Large intestine (tissue), 3 donors: ENCODE data around the gene HNF1A. TPM values are rescaled to one million over a fixed set of nuclear protein-coding genes. Genes with fewer than 3 reads are reported as not detected.

ENCODE experiments used
- DNase-seq, 2 donors: peaks; one replicate each; pipeline versions ENCODE4 v3.0.0 to v3.0.0-alpha.2; 2013
- H3K27ac ChIP-seq: one replicate; pipeline ENCODE4 v1.5.1; 2013; ENCODE audit warnings: low read length
- H3K27me3 ChIP-seq: 2 replicates; pipeline ENCODE4 v1.6.1; 2013; ENCODE audit warnings: low read length; ENCODE audit not compliant: control insufficient read depth, insufficient read depth
- H3K36me3 ChIP-seq: 2 replicates; pipeline ENCODE4 v1.6.1; 2013; ENCODE audit warnings: low read length; ENCODE audit not compliant: control insufficient read depth, insufficient read depth
- H3K4me1 ChIP-seq: one replicate; pipeline ENCODE4 v1.6.1; 2013; ENCODE audit warnings: low read length; ENCODE audit not compliant: control insufficient read depth, insufficient read depth
- H3K4me3 ChIP-seq: one replicate; pipeline ENCODE4 v1.5.1; 2013; ENCODE audit warnings: low read length
- H3K9me3 ChIP-seq: one replicate; pipeline ENCODE4 v1.6.1; 2013; ENCODE audit warnings: mild to moderate bottlenecking, low read depth, low read length, moderate library complexity; ENCODE audit not compliant: control insufficient read depth
- WGBS: methylation state at CpG from one replicate; pipeline ENCODE4 v1.1.5; 2013; ENCODE audit warnings: low lambda C conversion rate; ENCODE audit not compliant: insufficient coverage; 5-methylcytosine and 5-hydroxymethylcytosine counted together
- polyA plus RNA-seq: library from polyadenylated mRNA; unstranded; fragments of 120-200 nt; gene quantifications from one replicate; pipeline ENCODE4 v1.2.1, GENCODE V29; 2013

The HNF1A gene
- polyA plus RNA-seq, 1 donor, result 55.5 TPM

DNA sequence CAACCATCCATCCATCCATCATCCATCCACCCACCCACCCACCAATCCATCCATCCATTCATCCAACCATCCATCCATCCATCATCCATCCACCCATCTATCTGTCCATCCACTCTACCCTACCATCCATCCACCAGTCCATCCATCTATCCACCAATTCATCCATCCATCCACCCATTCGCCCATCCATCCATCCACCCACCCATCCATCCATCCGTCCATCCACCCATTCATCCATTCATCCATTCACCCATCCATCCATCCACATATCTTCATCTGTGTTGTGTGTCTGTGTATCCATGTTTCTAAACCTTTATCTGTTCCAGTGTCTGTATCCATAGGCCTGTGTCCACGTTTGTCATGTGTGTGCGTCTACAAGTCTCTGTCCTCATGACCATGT lies 9.9 kb downstream of the HNF1A start:
- H3K9me3 ChIP-seq, result no peaks in the 10 kb centered on the region
- H3K36me3 ChIP-seq, result peaks cover 38% of the 10 kb centered on the region
- no peak for DNase-seq
- H3K4me3 ChIP-seq, result no peak overlapping the region
- no peak overlapping the region for H3K27ac ChIP-seq
- H3K4me1 ChIP-seq, result peaks cover 28% of the 10 kb centered on the region
- H3K27me3 ChIP-seq, result no peaks in the 10 kb centered on the region
- 100% methylated on average over 2 of the region's 4 CpGs for WGBS

DNA sequence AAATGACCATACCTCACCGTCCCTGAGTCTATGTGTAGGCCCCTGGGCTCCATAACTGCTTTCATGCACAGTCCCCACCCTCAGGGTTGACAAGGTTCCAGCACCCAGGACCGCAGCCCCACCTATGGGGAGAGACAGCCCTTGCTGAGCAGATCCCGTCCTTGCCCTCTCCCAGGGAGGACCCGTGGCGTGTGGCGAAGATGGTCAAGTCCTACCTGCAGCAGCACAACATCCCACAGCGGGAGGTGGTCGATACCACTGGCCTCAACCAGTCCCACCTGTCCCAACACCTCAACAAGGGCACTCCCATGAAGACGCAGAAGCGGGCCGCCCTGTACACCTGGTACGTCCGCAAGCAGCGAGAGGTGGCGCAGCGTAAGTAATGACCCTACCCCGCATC lies 10.3 kb downstream of the HNF1A start:
- WGBS, result no CpG with 5 or more reads among the region's 17 CpGs
- Histone ChIP-seq H3K4me1 (peaks cover 24% of the 10 kb centered on the region), H3K9me3 (no peaks in the 10 kb centered on the region), H3K36me3 (peaks cover 42% of the 10 kb centered on the region), H3K27me3 (no peaks in the 10 kb centered on the region), H3K4me3 (no peak overlapping the region), H3K27ac (no peak overlapping the region)
- no peak for DNase-seq

- Histone ChIP-seq H3K36me3 (peaks cover 52% of the 10 kb centered on the region), H3K27ac (no peak overlapping the region), H3K4me1 (peaks cover 15% of the 10 kb centered on the region), H3K4me3 (no peak overlapping the region), H3K9me3 (no peaks in the 10 kb centered on the region), H3K27me3 (no peaks in the 10 kb centered on the region)
- no peak for DNase-seq
- WGBS, result no CpG with 5 or more reads among the region's 3 CpGs
These were observed 11.3 kb downstream of the HNF1A start for GRCh38 chr12:120989687-120990086.

- Histone ChIP-seq H3K27ac (no peak overlapping the region), H3K27me3 (no peaks in the 10 kb centered on the region), H3K9me3 (no peaks in the 10 kb centered on the region), H3K4me1 (peaks cover 7% of the 10 kb centered on the region), H3K36me3 (peaks cover 59% of the 10 kb centered on the region), H3K4me3 (no peak overlapping the region)
- WGBS, result 93% methylated on average over 2 of the region's 2 CpGs
- DNase-seq, result no peak
These were observed 12.2 kb downstream of the HNF1A start for GRCh38 chr12:120990487-120991055.

GRCh38 chr12:120991965-120992364 lies 13.6 kb downstream of the HNF1A start:
- DNase-seq, result no peak
- H3K4me1 ChIP-seq, result no peaks in the 10 kb centered on the region
- no peaks in the 10 kb centered on the region for H3K27me3 ChIP-seq
- no peak overlapping the region for H3K4me3 ChIP-seq
- peaks cover 73% of the 10 kb centered on the region for H3K36me3 ChIP-seq
- no peak overlapping the region for H3K27ac ChIP-seq
- no peaks in the 10 kb centered on the region for H3K9me3 ChIP-seq

DNA sequence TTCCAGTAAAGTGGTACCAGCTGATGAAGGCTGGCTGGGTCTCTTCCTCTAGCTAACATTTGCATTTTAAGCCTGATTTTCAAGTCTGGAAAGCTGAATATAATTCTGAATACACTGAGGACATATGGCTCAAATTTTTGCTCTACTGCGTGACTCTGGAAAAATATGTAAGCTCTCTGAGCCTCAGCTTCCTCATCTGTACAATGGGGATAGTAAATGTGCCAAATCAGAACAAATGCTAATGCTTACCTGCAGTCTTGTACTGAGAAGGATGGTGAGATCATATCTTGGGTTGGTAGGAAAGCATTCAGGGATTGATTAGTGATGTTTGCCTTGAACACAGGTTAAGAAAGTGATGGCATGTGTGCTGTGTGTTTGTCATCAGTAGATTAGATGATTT lies 14.6 kb downstream of the HNF1A start:
- no peaks in the 10 kb centered on the region for H3K4me1 ChIP-seq
- no CpG with 5 or more reads among the region's 1 CpG for WGBS
- no peak overlapping the region for H3K4me3 ChIP-seq
- peaks cover 79% of the 10 kb centered on the region for H3K36me3 ChIP-seq
- no peak for DNase-seq
- H3K27ac ChIP-seq, result no peak overlapping the region
- H3K27me3 ChIP-seq, result no peaks in the 10 kb centered on the region
- H3K9me3 ChIP-seq, result no peaks in the 10 kb centered on the region

- Histone ChIP-seq H3K27me3 (no peaks in the 10 kb centered on the region), H3K4me3 (no peak overlapping the region), H3K36me3 (peaks cover 80% of the 10 kb centered on the region), H3K9me3 (no peaks in the 10 kb centered on the region), H3K4me1 (no peaks in the 10 kb centered on the region), H3K27ac (no peak overlapping the region)
- no CpG with 5 or more reads among the region's 11 CpGs for WGBS
- no peak for DNase-seq
These were observed 15.2 kb downstream of the HNF1A start for GRCh38 chr12:120993496-120993895.

DNA sequence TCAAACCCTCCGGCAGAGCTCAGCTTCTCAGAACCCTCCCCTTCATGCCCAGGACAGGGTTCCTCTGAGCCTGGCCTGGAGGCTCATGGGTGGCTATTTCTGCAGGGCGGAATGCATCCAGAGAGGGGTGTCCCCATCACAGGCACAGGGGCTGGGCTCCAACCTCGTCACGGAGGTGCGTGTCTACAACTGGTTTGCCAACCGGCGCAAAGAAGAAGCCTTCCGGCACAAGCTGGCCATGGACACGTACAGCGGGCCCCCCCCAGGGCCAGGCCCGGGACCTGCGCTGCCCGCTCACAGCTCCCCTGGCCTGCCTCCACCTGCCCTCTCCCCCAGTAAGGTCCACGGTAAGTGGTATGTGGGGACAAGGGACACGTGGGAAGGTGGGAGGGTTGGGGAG lies 15.7 kb downstream of the HNF1A start:
- Histone ChIP-seq H3K36me3 (peaks cover 81% of the 10 kb centered on the region), H3K4me1 (no peaks in the 10 kb centered on the region), H3K27me3 (no peaks in the 10 kb centered on the region), H3K9me3 (no peaks in the 10 kb centered on the region), H3K27ac (no peak overlapping the region), H3K4me3 (no peak overlapping the region)
- no CpG with 5 or more reads among the region's 15 CpGs for WGBS
- no peak for DNase-seq

GRCh38 chr12:120994589-120995337 lies 16.4 kb downstream of the HNF1A start:
- Histone ChIP-seq H3K9me3 (no peaks in the 10 kb centered on the region), H3K27ac (no peak overlapping the region), H3K27me3 (no peaks in the 10 kb centered on the region), H3K36me3 (peaks cover 81% of the 10 kb centered on the region), H3K4me3 (no peak overlapping the region), H3K4me1 (no peaks in the 10 kb centered on the region)
- no peak for DNase-seq
- WGBS, result 91% methylated on average over 2 of the region's 2 CpGs

DNA sequence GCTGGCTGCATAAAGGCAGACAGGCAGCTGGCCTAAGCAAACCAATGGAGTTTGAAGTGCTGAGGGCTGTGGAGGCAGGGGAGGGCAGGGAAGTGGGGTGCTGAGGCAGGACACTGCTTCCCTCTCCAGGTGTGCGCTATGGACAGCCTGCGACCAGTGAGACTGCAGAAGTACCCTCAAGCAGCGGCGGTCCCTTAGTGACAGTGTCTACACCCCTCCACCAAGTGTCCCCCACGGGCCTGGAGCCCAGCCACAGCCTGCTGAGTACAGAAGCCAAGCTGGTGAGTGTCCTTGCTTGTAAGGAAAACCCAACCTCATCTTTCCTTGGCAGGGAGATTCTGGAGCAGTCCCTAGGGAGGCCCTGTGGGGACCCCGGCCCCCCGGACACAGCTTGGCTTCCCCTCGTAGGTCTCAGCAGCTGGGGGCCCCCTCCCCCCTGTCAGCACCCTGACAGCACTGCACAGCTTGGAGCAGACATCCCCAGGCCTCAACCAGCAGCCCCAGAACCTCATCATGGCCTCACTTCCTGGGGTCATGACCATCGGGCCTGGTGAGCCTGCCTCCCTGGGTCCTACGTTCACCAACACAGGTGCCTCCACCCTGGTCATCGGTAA lies 17.9 kb downstream of the HNF1A start:
- Histone ChIP-seq H3K4me1 (peaks cover 5% of the 10 kb centered on the region), H3K27me3 (no peaks in the 10 kb centered on the region), H3K27ac (no peak overlapping the region), H3K9me3 (no peaks in the 10 kb centered on the region), H3K36me3 (peaks cover 87% of the 10 kb centered on the region), H3K4me3 (no peak overlapping the region)
- no CpG with 5 or more reads among the region's 11 CpGs for WGBS
- no peak for DNase-seq
